ENCODE measurements around the gene ERICH3. TPM values are rescaled to one million over a fixed set of nuclear protein-coding genes. Genes with fewer than 3 reads are reported as not detected.

ERICH3 gene
- not detected for total RNA-seq

- DNase-seq: no peak
- Mint-ChIP-seq H3K27ac (no peak within 1 kb of the TSS), H3K9me3 (peaks cover 6% of the 10 kb centered on the region), H3K36me3 (no peaks in the 10 kb centered on the region), H3K4me1 (peaks cover 3% of the 10 kb centered on the region), H3K27me3 (peaks cover 37% of the 10 kb centered on the region), H3K4me3 (no peak within 1 kb of the TSS)
Measured at GRCh38 chr1:74673351-74674111, at the start of gene ERICH3. ERICH3 (minus strand) TSS chr1:74673792; CDS start chr1:74673519, 273 bp downstream.

- no peak for DNase-seq
- Mint-ChIP-seq H3K9me3 (no peaks in the 10 kb centered on the region), H3K4me1 (no peaks in the 10 kb centered on the region), H3K36me3 (peaks cover 16% of the 10 kb centered on the region), H3K27me3 (no peaks in the 10 kb centered on the region), H3K4me3 (no peak overlapping the region), H3K27ac (no peak overlapping the region)
Measured at GRCh38 chr1:74717626-74718025, 44.0 kb upstream of the ERICH3 start.

GRCh38 chr1:74716822-74717221 is 43.2 kb upstream of the ERICH3 start:
- Mint-ChIP-seq H3K36me3 (peaks cover 13% of the 10 kb centered on the region), H3K4me3 (no peak overlapping the region), H3K4me1 (no peaks in the 10 kb centered on the region), H3K27ac (no peak overlapping the region), H3K27me3 (no peaks in the 10 kb centered on the region), H3K9me3 (no peaks in the 10 kb centered on the region)
- DNase-seq: no peak

DNA sequence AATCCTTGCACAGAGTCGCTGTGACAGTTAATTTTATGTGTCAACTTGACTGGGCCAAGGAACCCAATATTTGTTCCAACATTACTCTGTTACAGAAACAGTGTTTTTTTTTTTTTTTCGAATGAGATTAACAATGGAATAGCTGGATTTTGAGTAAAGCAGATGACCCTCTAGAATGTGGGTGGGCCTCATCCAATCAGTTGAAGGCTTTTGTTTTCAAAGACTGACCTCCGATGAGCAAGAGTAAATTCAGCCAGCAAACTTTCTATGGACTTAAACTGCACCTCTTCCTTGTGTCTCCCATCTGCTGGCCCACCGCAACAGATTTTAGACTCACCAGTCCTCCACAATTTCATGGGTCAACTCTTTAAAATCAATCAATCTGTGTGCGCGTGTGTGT is 42.2 kb upstream of the ERICH3 start:
- no peaks in the 10 kb centered on the region for H3K27me3 Mint-ChIP-seq
- DNase-seq: no peak
- H3K4me1 Mint-ChIP-seq: no peaks in the 10 kb centered on the region
- H3K4me3 Mint-ChIP-seq: no peak overlapping the region
- no peaks in the 10 kb centered on the region for H3K9me3 Mint-ChIP-seq
- peaks cover 9% of the 10 kb centered on the region for H3K36me3 Mint-ChIP-seq
- no peak overlapping the region for H3K27ac Mint-ChIP-seq

GRCh38 chr1:74715236-74715502 is 41.6 kb upstream of the ERICH3 start:
- Mint-ChIP-seq H3K4me3 (no peak overlapping the region), H3K9me3 (no peaks in the 10 kb centered on the region), H3K27me3 (no peaks in the 10 kb centered on the region), H3K36me3 (peaks cover 11% of the 10 kb centered on the region), H3K4me1 (no peaks in the 10 kb centered on the region), H3K27ac (no peak overlapping the region)
- no peak for DNase-seq

GRCh38 chr1:74714429-74715235 is 41.0 kb upstream of the ERICH3 start:
- H3K36me3 Mint-ChIP-seq: peaks cover 11% of the 10 kb centered on the region
- no peaks in the 10 kb centered on the region for H3K4me1 Mint-ChIP-seq
- H3K9me3 Mint-ChIP-seq: no peaks in the 10 kb centered on the region
- H3K4me3 Mint-ChIP-seq: no peak overlapping the region
- no peak overlapping the region for H3K27ac Mint-ChIP-seq
- no peaks in the 10 kb centered on the region for H3K27me3 Mint-ChIP-seq
- no peak for DNase-seq

- H3K9me3 Mint-ChIP-seq: no peaks in the 10 kb centered on the region
- no peak for DNase-seq
- no peaks in the 10 kb centered on the region for H3K27me3 Mint-ChIP-seq
- no peak overlapping the region for H3K27ac Mint-ChIP-seq
- H3K36me3 Mint-ChIP-seq: peaks cover 11% of the 10 kb centered on the region
- no peaks in the 10 kb centered on the region for H3K4me1 Mint-ChIP-seq
- no peak overlapping the region for H3K4me3 Mint-ChIP-seq
Measured at GRCh38 chr1:74713849-74714248, 40.3 kb upstream of the ERICH3 start.

DNA sequence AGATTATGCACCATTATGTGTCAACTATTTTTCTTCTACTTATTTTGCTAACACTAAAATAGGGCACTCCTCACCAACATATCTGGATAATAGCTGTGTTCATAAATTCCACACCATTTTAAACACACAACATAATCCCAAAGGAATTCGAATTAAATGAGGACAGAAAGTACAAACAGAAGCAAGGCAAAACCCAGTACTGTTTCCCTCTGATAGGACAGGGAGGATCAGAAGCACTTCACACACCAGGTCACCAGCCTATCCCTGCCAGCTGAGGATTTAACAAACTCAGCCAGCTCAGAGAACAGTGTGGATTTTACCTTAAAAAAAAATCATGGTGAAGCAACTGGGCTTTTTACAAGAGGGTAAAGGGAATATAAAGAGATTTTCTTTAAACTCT is 39.3 kb upstream of the ERICH3 start:
- Mint-ChIP-seq H3K9me3 (no peaks in the 10 kb centered on the region), H3K4me1 (no peaks in the 10 kb centered on the region), H3K4me3 (no peak overlapping the region), H3K27me3 (no peaks in the 10 kb centered on the region), H3K27ac (no peak overlapping the region), H3K36me3 (peaks cover 11% of the 10 kb centered on the region)
- DNase-seq: no peak

DNA sequence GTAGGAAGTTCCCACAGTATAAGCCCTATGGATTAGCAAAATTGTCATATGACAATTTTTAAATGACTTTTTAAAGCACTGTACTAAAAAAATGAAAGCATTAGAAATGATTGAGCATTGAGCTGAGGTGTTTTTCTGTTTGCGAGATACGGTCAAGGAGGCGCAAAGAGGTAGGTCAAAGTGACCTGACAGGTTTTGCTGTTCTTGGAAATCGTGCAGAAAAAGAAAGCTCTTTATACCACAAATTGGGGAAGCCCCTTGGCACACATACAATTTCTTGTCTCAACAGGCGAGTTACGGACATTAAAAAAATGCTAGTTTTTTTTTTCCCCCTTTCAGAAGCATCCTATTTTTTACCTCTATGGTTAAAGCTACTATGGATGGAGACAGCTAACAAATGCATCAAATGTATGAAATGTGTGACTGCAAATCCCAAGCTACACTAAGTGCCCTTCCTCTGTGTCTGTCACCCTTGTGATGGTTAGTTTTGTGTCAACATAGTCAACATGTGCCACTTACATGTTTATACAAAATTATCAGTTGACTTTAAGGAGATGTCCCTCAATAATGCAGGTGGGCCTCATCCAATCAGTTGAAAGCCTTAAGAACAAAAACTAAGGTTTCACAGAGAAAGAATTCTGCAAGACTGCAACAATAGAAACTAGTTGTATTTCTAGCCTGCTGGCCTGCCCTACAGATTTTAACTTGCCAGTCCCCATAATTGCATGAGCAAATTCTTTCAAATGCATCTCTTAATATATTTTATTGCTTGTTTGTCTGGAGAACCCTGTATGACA is 30.0 kb upstream of the ERICH3 start:
- DNase-seq: no peak
- H3K27ac Mint-ChIP-seq: no peak overlapping the region
- H3K36me3 Mint-ChIP-seq: peaks cover 6% of the 10 kb centered on the region
- no peak overlapping the region for H3K4me3 Mint-ChIP-seq
- no peaks in the 10 kb centered on the region for H3K4me1 Mint-ChIP-seq
- no peaks in the 10 kb centered on the region for H3K27me3 Mint-ChIP-seq
- H3K9me3 Mint-ChIP-seq: no peaks in the 10 kb centered on the region

DNA sequence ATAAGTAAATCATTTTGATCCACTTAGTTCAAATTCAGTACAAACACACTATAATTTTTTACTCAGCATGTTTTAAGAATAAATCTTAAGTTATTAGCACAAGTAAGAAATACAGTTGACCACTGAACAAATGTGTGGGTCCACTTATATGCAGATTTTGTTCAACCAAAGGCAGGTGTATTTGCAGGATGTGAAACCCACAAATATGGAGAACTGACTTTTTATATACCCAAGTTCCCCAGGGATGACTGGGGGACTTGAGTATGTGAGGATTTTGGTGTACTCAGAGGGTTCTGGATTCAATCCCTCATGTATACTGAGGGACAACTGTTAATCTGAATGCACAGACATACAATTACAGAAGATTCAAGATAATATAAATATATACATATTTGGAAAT is 25.7 kb upstream of the ERICH3 start:
- Mint-ChIP-seq H3K4me1 (no peaks in the 10 kb centered on the region), H3K9me3 (no peaks in the 10 kb centered on the region), H3K27ac (no peak overlapping the region), H3K27me3 (no peaks in the 10 kb centered on the region), H3K36me3 (peaks cover 6% of the 10 kb centered on the region), H3K4me3 (no peak overlapping the region)
- no peak for DNase-seq

DNA sequence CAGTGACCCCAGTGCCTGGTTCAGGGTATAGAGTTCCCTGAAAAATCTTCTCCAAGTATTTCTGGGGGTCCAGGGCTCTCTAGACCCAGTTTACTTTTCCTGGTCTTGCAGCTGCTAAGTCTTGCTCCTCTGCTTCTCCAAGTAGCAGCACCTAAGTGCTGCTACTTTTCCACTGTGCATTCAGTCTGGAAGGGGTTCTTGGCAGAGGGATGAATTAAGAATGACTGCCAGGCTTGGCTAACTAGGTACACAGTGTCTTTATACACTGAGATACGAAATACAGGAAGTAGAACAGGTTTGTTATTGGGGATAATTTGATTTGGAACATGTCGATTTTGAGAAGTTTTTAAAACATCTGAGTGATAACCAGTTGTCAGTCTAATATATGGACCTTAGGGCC is 24.2 kb upstream of the ERICH3 start:
- no peaks in the 10 kb centered on the region for H3K27me3 Mint-ChIP-seq
- H3K4me1 Mint-ChIP-seq: no peaks in the 10 kb centered on the region
- no peak overlapping the region for H3K4me3 Mint-ChIP-seq
- H3K27ac Mint-ChIP-seq: no peak overlapping the region
- no peaks in the 10 kb centered on the region for H3K9me3 Mint-ChIP-seq
- no peaks in the 10 kb centered on the region for H3K36me3 Mint-ChIP-seq
- DNase-seq: no peak

- H3K4me3 Mint-ChIP-seq: no peak overlapping the region
Measured at GRCh38 chr1:74693473-74693872, 19.9 kb upstream of the ERICH3 start.

DNA sequence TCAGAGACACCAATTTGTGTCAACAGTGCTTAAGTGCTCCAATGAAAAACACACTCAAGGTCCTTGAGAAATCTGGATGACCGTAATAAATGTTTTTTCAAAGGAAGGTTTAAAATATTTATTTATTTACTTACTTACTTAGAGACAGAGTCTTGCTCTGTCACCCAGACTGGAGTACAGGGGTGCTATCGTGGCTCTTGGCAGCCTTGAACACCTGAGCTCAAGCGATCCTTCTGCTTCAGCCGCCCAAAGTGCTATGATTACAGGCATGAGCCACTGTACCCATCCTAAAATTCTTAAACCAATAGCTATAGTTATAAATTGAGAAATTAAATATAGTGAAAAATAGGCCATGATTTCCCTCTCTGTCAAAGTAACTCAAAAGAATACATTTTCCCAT is 17.3 kb upstream of the ERICH3 start:
- Mint-ChIP-seq H3K9me3 (no peaks in the 10 kb centered on the region), H3K27ac (no peak overlapping the region), H3K27me3 (peaks cover 3% of the 10 kb centered on the region), H3K36me3 (no peaks in the 10 kb centered on the region), H3K4me3 (no peak overlapping the region), H3K4me1 (no peaks in the 10 kb centered on the region)
- DNase-seq: no peak

More at GRCh38 chr1:74693473-74693872, 19.9 kb upstream of the ERICH3 start:
- Mint-ChIP-seq H3K4me1 (no peaks in the 10 kb centered on the region), H3K36me3 (no peaks in the 10 kb centered on the region), H3K27ac (no peak overlapping the region), H3K9me3 (no peaks in the 10 kb centered on the region), H3K27me3 (no peaks in the 10 kb centered on the region)
- DNase-seq: no peak

- no peak overlapping the region for H3K27ac Mint-ChIP-seq
- no peak overlapping the region for H3K4me3 Mint-ChIP-seq
- H3K4me1 Mint-ChIP-seq: no peaks in the 10 kb centered on the region
- H3K36me3 Mint-ChIP-seq: no peaks in the 10 kb centered on the region
- DNase-seq: no peak
- no peaks in the 10 kb centered on the region for H3K9me3 Mint-ChIP-seq
- H3K27me3 Mint-ChIP-seq: peaks cover 3% of the 10 kb centered on the region
Measured at GRCh38 chr1:74690364-74690696, 16.7 kb upstream of the ERICH3 start.

DNA sequence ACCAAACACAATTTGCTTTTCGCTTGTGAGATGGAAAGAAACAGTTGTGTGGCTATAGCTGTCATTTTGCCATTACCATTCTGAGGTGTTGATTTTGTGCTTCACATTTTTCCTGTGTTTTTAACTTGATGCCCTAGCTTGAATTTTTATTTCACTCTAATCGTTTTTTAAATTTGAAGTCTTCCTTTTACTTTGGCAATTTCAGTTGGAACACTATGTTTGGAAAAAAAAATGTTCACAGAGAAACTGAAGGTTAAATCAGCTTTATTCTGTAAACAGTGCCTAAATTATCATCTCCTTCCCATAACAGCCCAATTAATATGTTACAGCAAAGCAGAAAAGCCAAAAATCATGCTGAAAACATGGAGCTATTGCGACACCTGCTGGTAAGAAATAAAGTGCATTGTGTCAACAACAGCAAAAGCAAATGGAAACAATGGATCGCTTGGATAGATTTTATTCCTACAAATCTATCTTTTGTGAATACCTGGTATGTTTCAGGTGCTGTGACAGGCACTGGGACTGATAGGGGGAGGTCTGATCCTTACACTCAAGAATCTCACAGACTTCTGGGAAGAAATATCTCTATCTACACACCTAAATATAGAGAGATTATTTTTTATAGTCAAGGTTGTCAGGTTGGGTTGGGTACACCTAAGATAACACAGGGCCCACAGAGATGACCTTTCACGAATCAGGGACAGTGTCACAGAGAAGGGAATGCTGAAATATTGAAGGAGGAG is 16.2 kb upstream of the ERICH3 start:
- H3K27ac Mint-ChIP-seq: no peak overlapping the region
- H3K27me3 Mint-ChIP-seq: peaks cover 3% of the 10 kb centered on the region
- DNase-seq: peak; percentile 23
- no peaks in the 10 kb centered on the region for H3K36me3 Mint-ChIP-seq
- no peaks in the 10 kb centered on the region for H3K4me1 Mint-ChIP-seq
- H3K9me3 Mint-ChIP-seq: no peaks in the 10 kb centered on the region
- no peak overlapping the region for H3K4me3 Mint-ChIP-seq

All from activated naive CD8-positive, alpha-beta T cell treated with anti-CD3 and anti-CD28 coated beads for 36 hours (primary cell).